H1 (cell line): ENCODE results near the gene SAG.

Experiments
- EP300 ChIP-seq, 2 experiments: IDR thresholded peaks; 1 replicate in 1 of 2; 2 replicates in 1 of 2; pipeline ENCODE4 v1.6.1; 2011 to 2012; ENCODE audit warnings: low read depth in 2 of 2, low read length in 2 of 2, mild to moderate bottlenecking in 2 of 2, borderline replicate concordance in 1 of 2, inconsistent platforms in 1 of 2, moderate library complexity in 1 of 2
- EZH2 ChIP-seq: fragments of 200-600 bp; sonication (generic); IDR thresholded peaks from 2 replicates; pipeline ENCODE4 v1.7.1; 2012; ENCODE audit warnings: low read depth, mild to moderate bottlenecking, moderate library complexity, low read length, inconsistent platforms; ENCODE audit not compliant: severe bottlenecking

GRCh38 chr2:233317196-233317943 is 9.8 kb downstream of the SAG start:
- no peak for TF ChIP-seq EZH2
- TF ChIP-seq EP300 (IDR thresholded peaks at IDR 0.05; ENCODE audit: borderline replicate concordance in 1 of 2, low read depth in 2 of 2, low read length in 2 of 2), result no peak
